ENCODE data around the gene PTOV1. TPM values are rescaled to one million over a fixed set of nuclear protein-coding genes. Genes with fewer than 3 reads are reported as not detected.

PTOV1 gene
- total and polyA plus RNA-seq, 2 of the 4 experiments (the other 2 are of a cell fraction), result 34.4 to 107 TPM

- Histone ChIP-seq H3K9me3 (ENCODE audit: control insufficient read depth, insufficient read depth, low read length) (no peaks in the 10 kb centered on the region), H3K18ac (ENCODE audit: low read depth, low read length) (peak within 1 kb of the TSS; percentile 92), H2BK15ac (ENCODE audit: low read depth, low read length) (peak within 1 kb of the TSS; percentile 100), H3K4ac (ENCODE audit: low read depth, low read length) (peak within 1 kb of the TSS; percentile 99), H2AFZ (replicated peaks; ENCODE audit: low read length, poor library complexity) (peak within 1 kb of the TSS; percentile 99), H3K36me3 (ENCODE audit: control insufficient read depth, insufficient read depth, low read length) (peaks cover 25% of the 10 kb centered on the region; the same call in 1 of the 2 replicates), H3K4me2 (ENCODE audit: low read depth, low read length) (peak within 1 kb of the TSS; percentile 99), H3K9ac (ENCODE audit: low read depth, low read length) (peak within 1 kb of the TSS; percentile 97), H2AK9ac (replicated peaks; ENCODE audit: low read depth, low read length, poor library complexity) (peak within 1 kb of the TSS; percentile 100), H3K4me1 (ENCODE audit: control insufficient read depth, insufficient read depth, low read length) (peaks cover 7% of the 10 kb centered on the region), H3K14ac (replicated peaks; ENCODE audit: low read depth, low read length) (peak within 1 kb of the TSS; percentile 100), H4K8ac (ENCODE audit: low read depth in 2 of 2, low read length in 2 of 2) (peak within 1 kb of the TSS; percentile 97 to 99), H3K23ac (ENCODE audit: low read depth, low read length) (peak within 1 kb of the TSS; percentile 99), H3K27ac (ENCODE audit: insufficient read depth, low read length) (peak within 1 kb of the TSS; percentile 97), H3K56ac (ENCODE audit: extremely low read depth, insufficient read depth, low read length) (peak within 1 kb of the TSS; percentile 99), H2AK5ac (ENCODE audit: low read depth, low read length) (peak within 1 kb of the TSS; percentile 97), H3K27me3 (ENCODE audit: control insufficient read depth, insufficient read depth, low read length) (no peaks in the 10 kb centered on the region), H4K91ac (ENCODE audit: insufficient read depth, low read depth, low read length) (peak within 1 kb of the TSS; percentile 99), H4K20me1 (ENCODE audit: insufficient read depth, low read length) (no peaks in the 10 kb centered on the region; the same call in 1 of the 2 replicates), H2BK20ac (ENCODE audit: low read depth, low read length) (peak within 1 kb of the TSS; percentile 99), H2BK120ac (ENCODE audit: low read depth, low read length) (peak within 1 kb of the TSS; percentile 99), H3K9me1 (ENCODE audit: insufficient read depth, low read length) (peaks cover 10% of the 10 kb centered on the region), H3K79me1 (ENCODE audit: low read depth in 1 of 2, low read length in 2 of 2) (peaks cover 22 to 50% of the 10 kb centered on the region in 2 experiments), H4K5ac (ENCODE audit: low read depth, low read length) (peak within 1 kb of the TSS; percentile 98), H2BK5ac (ENCODE audit: low read depth, low read length, poor library complexity, severe bottlenecking) (peak within 1 kb of the TSS; percentile 97), H3K4me3 (ENCODE audit: insufficient read depth, low read depth, low read length) (peak within 1 kb of the TSS; percentile 63)
- POLR2A ChIA-PET (ENCODE audit: unreplicated experiment), result interaction anchor here (0.6 to 1.3 kb wide), 3 partner anchors 11 to 347 kb away, joined by 4 to 9 read pairs (median 6); no protein-coding TSS in a partner anchor
- dilution Hi-C loops (cut with HindIII; ENCODE audit: low sequenced_read_pairs, unreplicated experiment), result no loop called here
- peak; percentile 100 for DNase-seq
- intact Hi-C loops (cut with micrococcal nuclease), result loop anchor here (5.0 kb wide), 1 partner anchor 150 kb away; the partner anchor contains the start of genes VRK3 and ZNF473
- in situ Hi-C loops (cut with MboI; ENCODE audit: low sequenced_read_pairs), result no loop called here
- 1% methylated on average over 16 of the region's 61 CpGs; no CpG with 5 or more reads in 1 of the 2 experiments for whole genome bisulfite sequencing, 2 experiments (ENCODE audit: extremely low coverage in 2 of 2, insufficient read length in 1 of 2)
- CTCF ChIA-PET, result no interaction called here
- peak; percentile 68 for ATAC-seq (ENCODE audit: low read depth)
- TSS peak; percentile 62 for BruUV-seq (replicated peaks)
- TF ChIP-seq POLR2A (IDR thresholded peaks at IDR 0.05; ENCODE audit: low read depth, low read length), result peak; percentile 94
- peak; percentile 98; the same call in 1 of the 2 replicates for TF ChIP-seq CHD1 (IDR thresholded peaks at IDR 0.05; ENCODE audit: low read depth, low read length)
- peak; percentile 79 for TF ChIP-seq MXI1 (IDR thresholded peaks at IDR 0.05; ENCODE audit: borderline replicate concordance, low read depth, low read length)
- TF ChIP-seq CEBPB (IDR thresholded peaks at IDR 0.05; ENCODE audit: low read depth, low read length), result no peak
- TF ChIP-seq RFX5 (IDR thresholded peaks at IDR 0.05; ENCODE audit: low read depth, low read length), result no peak
- TF ChIP-seq NFE2L2 (IDR thresholded peaks at IDR 0.05; ENCODE audit: low read depth, low read length), result peak; percentile 28; the same call in 1 of the 2 replicates
- TF ChIP-seq RAD21 (IDR thresholded peaks at IDR 0.05; ENCODE audit: low read length), result no peak
- TF ChIP-seq USF2 (IDR thresholded peaks at IDR 0.05; ENCODE audit: low read depth, low read length), result peak; percentile 99
- peak; percentile 54 for TF ChIP-seq MAFK (IDR thresholded peaks at IDR 0.05; ENCODE audit: low read depth, low read length)
- 0 out of 2 replicates have a peak, but pooled peaks have one; percentile 52 for TF ChIP-seq MAZ (IDR thresholded peaks at IDR 0.05; ENCODE audit: borderline replicate concordance, low read depth, low read length)
- no peak for TF ChIP-seq RCOR1 (IDR thresholded peaks at IDR 0.05; ENCODE audit: insufficient replicate concordance, low read length)
- TF ChIP-seq CTCF (conservative IDR thresholded peaks at IDR 0.05; ENCODE audit: low read depth, low read length), result no peak
- peak; percentile 99 for TF ChIP-seq BHLHE40 (IDR thresholded peaks at IDR 0.05; ENCODE audit: low read depth, low read length)
- no peak; the same call in 1 of the 2 replicates for TF ChIP-seq SMC3 (IDR thresholded peaks at IDR 0.05; ENCODE audit: low read depth, low read length)
- TF ChIP-seq FOS (IDR thresholded peaks at IDR 0.05; ENCODE audit: low read depth, low read length), result no peak; the same call in 1 of the 2 replicates
These were observed 26.3 kb downstream of the PTOV1 start, which contains the start of the genes AKT1S1 and TBC1D17 for GRCh38 chr19:49877020-49877878. TSS of gene AKT1S1 (minus strand) at chr19:49877355. CDS start at chr19:49873295, 4,060 bp downstream. TSS of gene TBC1D17 (plus strand) at chr19:49877702. CDS start at chr19:49877724, 22 bp downstream.
